Activated T-helper 9 cell treated with anti-CD3 and anti-CD28 coated beads, Interleukin-2, amount 50 U/mL, for 16 hours (primary cell): ENCODE data around the gene INPP5A.

Source experiments
- DNase-seq: peaks from one replicate; pipeline ENCODE4 v3.0.0-alpha.2; 2020; ENCODE audit warnings: low read depth

Gene INPP5A

GRCh38 chr10:132722394-132723329, 185.1 kb downstream of the INPP5A start:
- DNase-seq, result no peak

- DNase-seq, result no peak
These were observed 185.9 kb downstream of the INPP5A start for GRCh38 chr10:132723330-132723970.

GRCh38 chr10:132724446-132724845, 186.9 kb downstream of the INPP5A start:
- no peak for DNase-seq

- DNase-seq, result no peak
These were observed 187.6 kb downstream of the INPP5A start for GRCh38 chr10:132725202-132725601.

GRCh38 chr10:132726194-132726593, 188.6 kb downstream of the INPP5A start:
- DNase-seq, result no peak

- no peak for DNase-seq
These were observed 189.4 kb downstream of the INPP5A start for GRCh38 chr10:132726951-132727350.

- no peak for DNase-seq
These were observed 189.8 kb downstream of the INPP5A start for GRCh38 chr10:132727411-132727810.

GRCh38 chr10:132728321-132728720, 190.7 kb downstream of the INPP5A start:
- no peak for DNase-seq

GRCh38 chr10:132728741-132729140, 191.2 kb downstream of the INPP5A start:
- no peak for DNase-seq

GRCh38 chr10:132729810-132730572, 192.4 kb downstream of the INPP5A start:
- no peak for DNase-seq

- DNase-seq, result no peak
These were observed 193.0 kb downstream of the INPP5A start for GRCh38 chr10:132730573-132730953.

- DNase-seq, result no peak
These were observed 194.9 kb downstream of the INPP5A start for GRCh38 chr10:132732518-132732917.

- DNase-seq, result no peak
These were observed 196.3 kb downstream of the INPP5A start for GRCh38 chr10:132733926-132734325.

- no peak for DNase-seq
These were observed 197.8 kb downstream of the INPP5A start for GRCh38 chr10:132735341-132735775.

- DNase-seq, result no peak
These were observed 198.4 kb downstream of the INPP5A start for GRCh38 chr10:132735923-132736391.

- no peak for DNase-seq
These were observed 199.9 kb downstream of the INPP5A start for GRCh38 chr10:132737390-132738048.

- DNase-seq, result no peak
These were observed 201.1 kb downstream of the INPP5A start for GRCh38 chr10:132738454-132739224.

GRCh38 chr10:132739225-132739613, 201.6 kb downstream of the INPP5A start:
- no peak for DNase-seq

- DNase-seq, result no peak
These were observed 203.0 kb downstream of the INPP5A start for GRCh38 chr10:132740588-132740987.

GRCh38 chr10:132742167-132742836, 204.7 kb downstream of the INPP5A start:
- DNase-seq, result no peak

GRCh38 chr10:132742837-132743194, 205.2 kb downstream of the INPP5A start:
- no peak for DNase-seq
